Fibroblast of lung (primary cell): ENCODE data around the gene GLIS1. TPM values are rescaled to one million over a fixed set of nuclear protein-coding genes. Genes with fewer than 3 reads are reported as not detected.

Source experiments
- DNase-seq, 2 donors: peaks; one replicate each; pipeline versions ENCODE4 v3.0.0 to v3.0.0-alpha.2; 2010; ENCODE audit warnings: low read depth in 2 of 2
- H2AFZ ChIP-seq: 2 replicates; pipeline ENCODE4 v1.5.1; 2012; ENCODE audit warnings: low read length, control low read depth, inconsistent platforms
- H3K27ac ChIP-seq: 2 replicates; pipeline ENCODE4 v1.5.1; 2011; ENCODE audit warnings: low read length, control low read depth; ENCODE audit not compliant: insufficient read depth
- H3K27me3 ChIP-seq: 2 replicates; pipeline ENCODE4 v1.5.1; 2011; ENCODE audit warnings: mild to moderate bottlenecking, low read length; ENCODE audit not compliant: control insufficient read depth, insufficient read depth
- H3K36me3 ChIP-seq: 2 replicates; pipeline ENCODE4 v1.5.1; 2011; ENCODE audit warnings: low read length; ENCODE audit not compliant: control insufficient read depth, insufficient read depth
- H3K4me1 ChIP-seq: 2 replicates; pipeline ENCODE4 v1.5.1; 2011; ENCODE audit warnings: low read length; ENCODE audit not compliant: control insufficient read depth, insufficient read depth; ENCODE audit errors: extremely low read depth
- H3K4me2 ChIP-seq: 2 replicates; pipeline ENCODE4 v1.5.1; 2011; ENCODE audit warnings: low read length, control low read depth; ENCODE audit not compliant: insufficient read depth; ENCODE audit errors: extremely low read depth
- H3K4me3 ChIP-seq, 4 experiments: fragments of 200-600 bp in 1 of 4; sonication (generic) in 1 of 4; replicated peaks in 1 of 4; 2 replicates each; pipeline ENCODE4 v1.5.1; 2011 to 2016; ENCODE audit warnings: low read length in 4 of 4, low read depth in 3 of 4, mild to moderate bottlenecking in 3 of 4, control low read depth in 2 of 4, inconsistent platforms in 1 of 4, mixed read lengths in 1 of 4; ENCODE audit not compliant: insufficient read depth in 1 of 4; ENCODE audit errors: control extremely low read depth in 1 of 4
- H3K79me2 ChIP-seq: 2 replicates; pipeline ENCODE4 v1.5.1; 2012; ENCODE audit warnings: mild to moderate bottlenecking, low read length, inconsistent platforms; ENCODE audit not compliant: control insufficient read depth, insufficient read depth
- H3K9ac ChIP-seq: 2 replicates; pipeline ENCODE4 v1.5.1; 2011; ENCODE audit warnings: mild to moderate bottlenecking, low read length, control low read depth; ENCODE audit not compliant: insufficient read depth
- H3K9me3 ChIP-seq: 2 replicates; pipeline ENCODE4 v1.5.1; 2012; ENCODE audit warnings: low read depth, low read length; ENCODE audit not compliant: control insufficient read depth, insufficient read depth
- H4K20me1 ChIP-seq: 2 replicates; pipeline ENCODE4 v1.5.1; 2011; ENCODE audit warnings: low read length; ENCODE audit not compliant: control insufficient read depth, insufficient read depth; ENCODE audit errors: extremely low read depth
- CTCF ChIP-seq, 2 donors: IDR thresholded peaks in 1 of 2; conservative IDR thresholded peaks in 1 of 2; 1 replicate in 1 of 2; 2 replicates in 1 of 2; pipeline ENCODE4 v1.5.1; 2011 to 2012; ENCODE audit warnings: low read length in 2 of 2, control low read depth in 1 of 2, inconsistent platforms in 1 of 2, low read depth in 1 of 2, mild to moderate bottlenecking in 1 of 2
- EZH2 ChIP-seq: IDR thresholded peaks from 2 replicates; pipeline ENCODE4 v1.5.1; 2012; ENCODE audit warnings: low read length, control low read depth, mild to moderate bottlenecking; ENCODE audit errors: missing control alignments
- polyA plus RNA-seq, 2 donors: library from polyadenylated mRNA; depleted of rRNA in 1 of 2; stranded (reverse) in 1 of 2; unstranded in 1 of 2; fragments of >200 nt; gene quantifications; 2 replicates each; pipeline ENCODE4 v1.2.1, GENCODE V29; 2011 to 2012; ENCODE audit warnings: missing spikeins in 1 of 2
- total RNA-seq: library from RNA; depleted of rRNA; stranded (reverse); fragments of >200 nt; gene quantifications from 2 replicates; pipeline ENCODE4 v1.2.1, GENCODE V29; 2014

The GLIS1 gene
- total and polyA plus RNA-seq, 2 donors (not counting 1 experiment from before 2014, with no cell fraction given): under 0.01 to 0.05 TPM

- H3K9me3 ChIP-seq: no peaks in the 10 kb centered on the region
- DNase-seq: no peak
- no peaks in the 10 kb centered on the region for H3K79me2 ChIP-seq
- no peak overlapping the region for H3K27ac ChIP-seq
- H3K27me3 ChIP-seq: no peaks in the 10 kb centered on the region
- no peak for TF ChIP-seq CTCF (conservative IDR thresholded peaks at IDR 0.05 in 1 of 2, IDR thresholded peaks at IDR 0.05 in 1 of 2; ENCODE audit: low read depth in 1 of 2, low read length in 2 of 2)
- TF ChIP-seq EZH2: no peak
- no peaks in the 10 kb centered on the region for H3K36me3 ChIP-seq
- H2AFZ ChIP-seq: no peak overlapping the region
- no peak overlapping the region for H3K9ac ChIP-seq
- H3K4me2 ChIP-seq: no peak overlapping the region
- H4K20me1 ChIP-seq: no peaks in the 10 kb centered on the region
- no peak overlapping the region for H3K4me3 ChIP-seq
- no peaks in the 10 kb centered on the region for H3K4me1 ChIP-seq
Observed at GRCh38 chr1:53712276-53712675, 26.7 kb downstream of the GLIS1 start.

GRCh38 chr1:53710584-53710983 lies 28.4 kb downstream of the GLIS1 start:
- H3K4me3 ChIP-seq: no peak overlapping the region
- H3K9me3 ChIP-seq: no peaks in the 10 kb centered on the region
- no peaks in the 10 kb centered on the region for H4K20me1 ChIP-seq
- H3K36me3 ChIP-seq: no peaks in the 10 kb centered on the region
- H3K27me3 ChIP-seq: peaks cover 9% of the 10 kb centered on the region
- no peak overlapping the region for H2AFZ ChIP-seq
- H3K4me1 ChIP-seq: no peaks in the 10 kb centered on the region
- no peak overlapping the region for H3K27ac ChIP-seq
- DNase-seq: no peak
- H3K4me2 ChIP-seq: no peak overlapping the region
- H3K9ac ChIP-seq: no peak overlapping the region
- TF ChIP-seq EZH2 (no peak), CTCF (conservative IDR thresholded peaks at IDR 0.05 in 1 of 2, IDR thresholded peaks at IDR 0.05 in 1 of 2; ENCODE audit: low read depth in 1 of 2, low read length in 2 of 2) (no peak)
- no peaks in the 10 kb centered on the region for H3K79me2 ChIP-seq

GRCh38 chr1:53708687-53709086 lies 30.3 kb downstream of the GLIS1 start:
- H3K79me2 ChIP-seq: no peaks in the 10 kb centered on the region
- no peaks in the 10 kb centered on the region for H3K4me1 ChIP-seq
- no peak overlapping the region for H3K27ac ChIP-seq
- no peaks in the 10 kb centered on the region for H4K20me1 ChIP-seq
- DNase-seq: no peak
- H3K4me2 ChIP-seq: no peak overlapping the region
- H3K36me3 ChIP-seq: no peaks in the 10 kb centered on the region
- no peak overlapping the region for H2AFZ ChIP-seq
- no peaks in the 10 kb centered on the region for H3K9me3 ChIP-seq
- peaks cover 9% of the 10 kb centered on the region for H3K27me3 ChIP-seq
- no peak overlapping the region for H3K4me3 ChIP-seq
- TF ChIP-seq EZH2 (no peak), CTCF (conservative IDR thresholded peaks at IDR 0.05 in 1 of 2, IDR thresholded peaks at IDR 0.05 in 1 of 2; ENCODE audit: low read depth in 1 of 2, low read length in 2 of 2) (no peak)
- H3K9ac ChIP-seq: no peak overlapping the region
